Panc1 (cell line): ENCODE measurements around the gene KIF3B.

ENCODE experiments used
- REST ChIP-seq, 2 experiments: IDR thresholded peaks; 2 replicates each; pipeline ENCODE4 v1.6.1; 2011 to 2012; ENCODE audit warnings: low read depth in 2 of 2, control low read depth in 1 of 2, low read length in 1 of 2, mild to moderate bottlenecking in 1 of 2, moderate library complexity in 1 of 2; ENCODE audit not compliant: insufficient read depth in 1 of 2
- SIN3A ChIP-seq: IDR thresholded peaks from 2 replicates; pipeline ENCODE4 v1.6.1; 2012; ENCODE audit warnings: low read depth, mild to moderate bottlenecking, low read length, moderate library complexity, borderline replicate concordance; ENCODE audit not compliant: insufficient read depth
- TF ChIP-seq, protein P1 (sequence below): fragments of 450-650 bp; IDR thresholded peaks from 2 replicates; pipeline ENCODE4 v1.5.1; 2017; ENCODE audit warnings: mild to moderate bottlenecking

DNA sequence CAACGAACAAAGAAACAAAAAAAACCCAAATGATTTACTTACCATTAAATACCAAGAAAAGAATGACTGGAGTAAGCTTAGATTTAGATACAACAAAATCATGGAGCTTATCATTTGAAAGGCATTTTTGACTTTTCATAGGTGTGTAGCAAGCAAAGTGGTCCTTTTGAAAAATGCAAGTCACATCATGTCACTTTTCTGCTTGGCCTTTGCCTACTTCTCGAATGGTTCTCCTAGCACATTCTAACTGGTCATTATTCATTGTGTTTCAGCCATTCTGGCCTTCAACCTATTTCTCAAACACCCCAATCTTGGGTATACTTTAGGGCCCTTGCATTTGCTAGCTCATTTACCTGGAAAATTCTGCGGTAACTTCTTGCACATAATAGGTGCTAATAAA, 103.3 kb downstream of the KIF3B start:
- TF ChIP-seq, protein P1, sequence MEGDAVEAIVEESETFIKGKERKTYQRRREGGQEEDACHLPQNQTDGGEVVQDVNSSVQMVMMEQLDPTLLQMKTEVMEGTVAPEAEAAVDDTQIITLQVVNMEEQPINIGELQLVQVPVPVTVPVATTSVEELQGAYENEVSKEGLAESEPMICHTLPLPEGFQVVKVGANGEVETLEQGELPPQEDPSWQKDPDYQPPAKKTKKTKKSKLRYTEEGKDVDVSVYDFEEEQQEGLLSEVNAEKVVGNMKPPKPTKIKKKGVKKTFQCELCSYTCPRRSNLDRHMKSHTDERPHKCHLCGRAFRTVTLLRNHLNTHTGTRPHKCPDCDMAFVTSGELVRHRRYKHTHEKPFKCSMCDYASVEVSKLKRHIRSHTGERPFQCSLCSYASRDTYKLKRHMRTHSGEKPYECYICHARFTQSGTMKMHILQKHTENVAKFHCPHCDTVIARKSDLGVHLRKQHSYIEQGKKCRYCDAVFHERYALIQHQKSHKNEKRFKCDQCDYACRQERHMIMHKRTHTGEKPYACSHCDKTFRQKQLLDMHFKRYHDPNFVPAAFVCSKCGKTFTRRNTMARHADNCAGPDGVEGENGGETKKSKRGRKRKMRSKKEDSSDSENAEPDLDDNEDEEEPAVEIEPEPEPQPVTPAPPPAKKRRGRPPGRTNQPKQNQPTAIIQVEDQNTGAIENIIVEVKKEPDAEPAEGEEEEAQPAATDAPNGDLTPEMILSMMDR, result no peak
- TF ChIP-seq SIN3A, result no peak
- TF ChIP-seq REST (IDR thresholded peaks at IDR 0.05; ENCODE audit: insufficient read depth in 1 of 2, low read depth in 2 of 2, low read length in 1 of 2), result no peak
